HG02840 (cell line): Measurements from ENCODE around the gene RIN3.

Experiments
- ATAC-seq: cut with Tn5 transposase; IDR thresholded peaks from one replicate; pipeline ENCODE4 v1.9.1; 2021; ENCODE audit warnings: mild to moderate bottlenecking, moderate library complexity, moderate number of reproducible peaks; ENCODE audit not compliant: unreplicated experiment, low FRiP score

RIN3 gene

GRCh38 chr14:92613008-92613658, 99.6 kb downstream of the RIN3 start:
- ATAC-seq, result no peak

DNA sequence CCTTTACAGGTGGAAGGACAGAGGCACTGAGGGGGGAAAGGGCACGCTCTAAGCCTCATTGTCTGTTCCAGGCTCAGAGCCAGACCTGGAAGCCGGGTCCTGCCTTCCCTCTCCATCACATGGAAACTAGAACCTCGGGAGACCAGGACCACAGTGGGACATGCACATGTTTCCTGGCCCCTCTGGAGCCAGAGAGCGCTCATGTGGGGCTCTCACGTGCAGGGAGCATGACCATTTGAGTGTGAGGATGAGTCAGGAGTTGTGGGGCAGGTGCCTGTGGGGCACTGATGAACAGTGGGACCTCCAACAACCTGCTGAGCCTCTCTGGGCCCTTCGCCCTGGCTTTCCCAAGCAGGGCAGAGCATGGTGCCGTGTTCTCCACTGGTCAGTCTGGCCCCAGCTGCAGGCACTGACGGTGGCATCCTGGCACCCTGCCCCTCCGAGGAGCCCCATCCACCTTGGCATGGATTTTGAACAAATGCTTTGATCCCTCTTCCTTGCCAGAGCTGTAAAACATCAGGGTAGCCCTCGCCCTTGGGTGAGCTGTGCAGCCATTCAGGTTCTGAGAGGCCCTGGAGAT, 100.2 kb downstream of the RIN3 start:
- no peak for ATAC-seq

DNA sequence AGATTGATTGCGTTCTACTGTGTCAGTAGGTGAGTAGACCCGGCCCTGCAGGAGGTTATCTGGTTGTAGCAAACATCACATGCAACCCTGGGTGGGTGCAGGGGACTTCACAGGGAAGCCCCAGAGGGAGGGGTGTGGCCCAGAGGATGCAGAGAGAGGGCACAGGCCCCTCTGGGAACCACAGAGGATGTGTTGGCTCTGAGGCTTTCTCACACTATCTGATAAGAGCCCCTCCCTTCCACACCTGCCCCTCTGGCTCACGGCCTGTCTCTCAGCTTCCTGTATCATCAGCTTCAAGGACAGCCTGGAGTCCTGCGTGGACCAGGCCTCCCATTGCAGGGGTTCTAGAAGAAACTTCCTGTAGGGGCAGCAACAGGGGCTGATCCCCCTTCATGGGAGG, 101.9 kb downstream of the RIN3 start:
- peak; percentile 77 for ATAC-seq

DNA sequence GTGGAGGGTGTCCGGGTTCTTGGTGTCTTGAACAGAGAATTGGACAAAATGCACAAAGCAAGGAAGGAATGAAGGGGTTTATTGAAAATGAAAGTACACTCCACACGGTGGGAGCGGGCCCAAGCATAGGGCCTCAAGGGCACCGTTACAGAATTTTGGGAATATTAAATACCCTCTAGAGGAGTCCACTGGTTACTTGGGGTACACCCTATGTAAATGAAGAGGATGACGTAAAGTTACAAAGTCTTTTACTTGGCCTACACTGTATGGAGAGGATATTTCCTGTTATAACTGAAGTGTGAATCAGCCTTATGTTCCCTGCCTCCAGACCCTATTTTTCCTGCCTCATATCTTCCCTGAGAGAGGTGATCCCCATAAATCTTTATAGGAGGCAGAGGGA, 102.6 kb downstream of the RIN3 start:
- no peak for ATAC-seq

DNA sequence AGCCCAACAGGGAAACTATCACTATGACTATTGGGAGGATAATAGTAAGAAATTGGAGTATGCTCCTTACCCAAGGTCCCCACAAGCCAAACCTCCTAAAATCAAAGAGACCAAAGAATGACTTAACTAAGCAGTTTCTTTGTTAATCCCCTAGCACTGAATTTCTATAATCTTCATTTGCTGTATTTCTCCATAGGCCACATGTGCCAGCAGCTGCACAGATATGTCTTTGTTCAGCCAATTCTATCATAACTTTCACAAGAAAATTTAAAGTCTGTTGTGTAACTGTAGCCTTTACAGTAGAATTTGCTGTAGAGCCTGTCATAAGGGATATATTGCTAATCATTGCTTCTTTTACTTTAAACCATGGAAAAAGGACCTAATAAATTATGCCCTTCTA, 104.0 kb downstream of the RIN3 start:
- ATAC-seq, result no peak

DNA sequence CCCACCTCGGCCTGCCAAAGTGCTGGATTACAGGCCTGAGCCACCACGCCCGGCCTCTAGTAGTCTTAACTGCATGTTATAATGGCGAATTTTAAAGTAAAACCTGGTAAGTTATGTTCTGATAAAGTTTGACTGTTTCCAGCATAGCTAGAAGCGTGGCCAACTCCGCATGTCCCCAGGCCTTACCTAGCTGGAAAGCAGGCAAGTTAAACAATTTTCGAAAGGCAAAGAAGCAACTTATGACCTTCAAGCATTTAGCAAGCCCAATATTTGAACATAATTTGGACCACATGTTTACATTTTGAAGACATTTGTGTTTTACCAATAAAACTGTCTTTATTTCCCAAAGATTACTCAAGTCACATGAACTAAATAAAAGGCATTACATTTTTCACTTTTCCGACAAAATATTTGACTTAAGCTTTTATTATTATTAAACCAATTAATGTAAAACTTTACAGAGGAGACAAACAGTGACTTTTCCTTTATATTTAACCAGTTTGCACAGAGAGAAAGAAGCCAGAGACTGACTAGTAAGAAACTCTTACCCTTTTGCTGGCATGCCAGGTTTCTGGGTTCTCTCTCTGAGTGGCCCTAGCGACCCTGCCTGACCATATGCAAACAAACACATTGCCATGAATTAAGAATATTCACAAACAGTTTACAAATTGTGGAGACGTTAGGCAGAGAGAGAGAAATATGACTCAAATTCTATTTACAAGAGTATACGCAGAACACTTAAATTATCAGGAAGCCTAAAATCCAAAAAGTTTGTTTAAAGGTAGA, 106.3 kb downstream of the RIN3 start:
- no peak for ATAC-seq

DNA sequence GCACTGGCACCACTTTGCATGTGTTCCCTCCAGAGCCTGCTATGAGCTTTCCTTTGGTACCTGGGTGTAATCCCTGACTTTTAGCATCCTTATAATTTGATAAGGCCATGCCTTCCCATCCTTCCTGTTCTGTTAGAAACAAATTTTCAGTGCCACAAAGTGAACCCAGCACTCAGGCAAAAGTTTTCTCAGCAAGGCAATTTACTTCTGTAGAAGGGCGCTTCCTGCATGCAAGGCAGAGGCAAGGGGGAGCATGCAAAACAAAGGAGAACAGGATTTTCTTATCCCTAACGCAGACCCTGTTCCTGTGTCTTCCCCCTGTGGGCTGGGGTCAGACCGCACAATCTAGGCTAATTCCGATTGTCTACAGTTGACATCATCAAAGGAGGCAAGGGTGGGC, 108.7 kb downstream of the RIN3 start:
- no peak for ATAC-seq

- no peak for ATAC-seq
Measured at GRCh38 chr14:92624764-92625163, 111.2 kb downstream of the RIN3 start.

GRCh38 chr14:92625213-92625612, 111.6 kb downstream of the RIN3 start:
- ATAC-seq, result no peak

DNA sequence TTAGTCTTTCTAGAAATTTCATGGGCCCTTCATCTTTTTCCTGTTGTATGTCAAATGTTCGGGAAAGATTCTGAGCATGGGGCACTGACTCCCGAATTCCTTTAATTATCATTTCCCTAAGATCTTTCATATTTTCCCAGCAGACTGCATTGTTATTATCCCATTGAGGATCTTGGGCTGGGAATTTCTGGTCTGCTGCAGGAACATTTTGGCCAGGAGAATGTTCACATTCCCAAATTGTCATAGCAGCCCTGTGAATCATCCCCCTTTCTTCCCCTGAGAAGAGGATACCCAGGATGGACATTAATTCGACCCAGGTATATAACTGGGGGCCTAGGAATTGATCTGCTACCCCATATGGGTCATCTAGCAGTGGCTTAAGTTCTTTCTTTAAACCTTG, 112.5 kb downstream of the RIN3 start:
- no peak for ATAC-seq

GRCh38 chr14:92627707-92628215, 114.2 kb downstream of the RIN3 start:
- no peak for ATAC-seq

DNA sequence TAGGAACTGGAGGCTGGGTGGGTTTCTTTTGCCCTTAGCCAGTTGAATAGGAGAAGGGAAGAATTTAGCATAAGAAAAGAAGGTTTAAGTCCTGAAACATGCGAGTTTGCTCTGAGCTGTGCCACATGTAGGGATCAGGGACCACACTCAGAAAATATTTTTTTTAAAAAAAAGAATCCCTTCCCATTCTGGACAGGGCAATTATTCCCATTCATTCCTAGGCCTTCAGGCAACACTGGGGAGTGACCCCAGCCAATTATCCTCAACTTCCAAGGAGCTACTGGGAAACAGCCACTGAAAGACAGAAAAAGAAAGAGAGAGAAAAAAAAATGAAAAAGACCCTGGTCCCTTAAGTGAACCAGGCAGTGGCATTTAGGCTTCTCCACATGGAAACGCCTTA, 115.1 kb downstream of the RIN3 start:
- no peak for ATAC-seq

DNA sequence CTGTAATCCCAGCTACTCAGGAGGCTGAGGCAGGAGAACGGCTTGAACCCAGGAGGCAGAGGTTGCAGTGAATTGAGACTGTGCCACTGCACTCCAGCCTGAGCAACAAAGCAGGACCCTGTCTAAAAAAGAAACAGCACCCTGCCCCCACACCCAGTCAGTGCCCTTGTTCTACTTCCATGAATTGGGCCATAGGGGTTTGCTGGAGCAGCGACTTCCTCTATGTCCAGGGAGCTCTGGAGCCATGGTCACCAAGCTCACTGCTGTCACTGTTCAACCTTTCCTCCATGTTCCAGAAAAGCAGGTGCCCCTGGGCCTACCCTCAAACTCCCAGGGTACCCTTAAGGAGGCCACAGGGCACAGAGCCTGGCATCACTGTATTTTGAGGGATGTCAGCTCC, 116.8 kb downstream of the RIN3 start:
- ATAC-seq, result no peak

GRCh38 chr14:92631098-92631497, 117.5 kb downstream of the RIN3 start:
- ATAC-seq, result no peak

DNA sequence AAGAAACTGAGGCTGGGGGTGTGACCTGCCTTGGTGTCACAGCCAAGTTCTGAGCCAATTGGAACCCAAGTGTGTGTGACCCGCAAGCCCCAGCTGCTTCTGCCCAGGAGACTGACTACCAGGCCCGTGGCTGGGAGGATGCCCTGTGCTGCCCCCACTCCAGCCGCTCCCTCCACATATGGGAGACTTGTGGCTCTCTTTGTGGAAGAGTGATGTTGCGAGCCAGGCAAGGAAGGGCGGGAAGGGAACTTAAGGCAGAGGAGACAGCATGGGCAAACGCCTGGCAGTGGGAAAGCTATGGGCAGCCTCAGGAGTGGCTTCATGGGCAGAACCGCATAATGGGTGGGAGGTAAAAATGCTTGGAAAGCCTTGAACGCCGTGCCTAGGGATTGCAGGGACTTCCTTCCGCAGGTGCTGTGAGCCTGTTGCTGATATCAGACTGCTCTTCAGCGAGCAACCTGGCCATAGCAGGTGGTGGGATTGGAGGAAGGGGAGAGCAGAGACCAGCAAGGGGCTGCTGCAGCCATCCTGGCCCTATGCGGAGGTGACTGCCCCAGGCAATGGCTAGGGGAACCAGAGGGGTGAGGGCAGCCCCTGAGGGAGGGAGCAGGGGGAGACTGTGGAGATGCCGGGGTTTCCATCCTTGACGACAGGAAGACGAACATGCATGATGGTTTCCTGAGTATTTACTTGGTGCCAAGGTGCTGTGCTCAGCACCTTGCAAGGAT, 119.1 kb downstream of the RIN3 start:
- no peak for ATAC-seq

DNA sequence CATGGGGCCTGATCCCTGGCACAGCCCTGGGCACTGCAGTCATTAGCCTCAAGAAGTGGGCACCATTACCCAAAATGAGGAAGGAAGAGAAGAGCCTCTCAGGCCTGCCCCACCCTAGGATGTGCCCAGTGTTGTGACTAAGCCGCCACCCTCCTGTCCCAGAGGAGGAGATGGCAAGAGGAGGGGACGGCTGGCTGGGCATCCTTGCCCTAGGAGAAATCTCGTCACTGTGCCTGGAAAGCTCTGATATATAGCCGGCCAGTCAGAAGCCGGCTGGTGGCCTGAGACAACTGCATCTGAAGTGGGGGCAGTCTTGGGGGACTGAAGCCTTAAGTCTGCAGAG, 119.7 kb downstream of the RIN3 start:
- ATAC-seq, result no peak

DNA sequence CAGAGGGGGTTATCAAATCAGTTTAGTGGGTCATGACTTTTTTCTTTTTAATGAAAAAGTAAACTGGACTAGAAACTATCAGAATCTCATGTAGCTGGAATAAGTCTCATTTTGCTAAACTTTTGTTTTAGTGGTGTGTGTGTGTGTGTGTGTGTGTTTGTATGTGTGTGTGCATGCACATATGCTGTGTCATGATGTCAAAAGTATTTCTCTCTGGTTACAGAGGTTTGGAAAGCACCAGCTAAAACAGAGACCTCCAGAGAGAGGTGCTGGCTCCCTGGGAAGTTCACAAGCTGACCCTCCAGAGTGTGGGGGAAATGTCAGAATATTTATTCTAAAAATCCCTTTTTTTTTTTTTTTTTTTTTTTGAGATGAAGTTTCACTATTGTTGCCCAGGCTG, 120.1 kb downstream of the RIN3 start:
- no peak for ATAC-seq

- no peak for ATAC-seq
Measured at GRCh38 chr14:92635031-92635430, 121.5 kb downstream of the RIN3 start.

DNA sequence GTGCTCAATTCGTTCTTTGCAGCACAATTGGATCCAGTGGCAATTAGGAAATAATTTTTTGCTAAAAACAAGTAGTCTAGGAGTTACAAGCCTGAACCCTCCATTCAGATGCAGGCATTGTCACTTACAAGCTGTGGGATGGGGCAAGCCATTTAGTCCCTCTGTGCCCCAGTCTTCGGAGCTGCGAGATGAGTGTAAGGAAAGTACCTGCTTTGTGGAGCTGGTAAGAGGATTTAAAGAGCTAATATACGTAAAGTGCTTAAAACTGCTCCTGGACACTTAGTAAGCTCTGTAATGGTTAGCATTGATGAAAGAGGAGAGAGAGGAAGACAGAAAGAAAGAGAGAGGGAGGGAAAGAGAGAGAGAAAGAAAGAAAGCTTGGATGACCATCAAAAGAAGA, 122.3 kb downstream of the RIN3 start:
- no peak for ATAC-seq

DNA sequence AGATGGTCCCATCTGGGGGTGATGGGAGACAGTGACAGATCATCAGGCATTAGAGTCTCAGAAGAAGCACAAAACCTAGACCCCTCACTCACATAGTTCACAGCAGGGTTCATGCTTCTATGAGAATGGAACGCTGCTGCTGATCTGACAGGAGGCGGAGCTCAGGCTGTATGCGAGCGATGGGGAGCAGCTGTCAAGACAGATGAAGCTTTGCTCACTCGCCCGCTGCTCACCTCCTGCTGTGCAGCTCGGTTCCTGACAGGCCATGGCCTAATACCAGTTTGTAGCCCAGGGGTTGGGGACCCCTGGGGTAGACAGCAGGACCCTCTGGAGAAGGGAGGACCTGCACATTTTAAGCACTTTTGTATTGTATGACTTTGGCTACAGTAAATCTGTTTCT, 123.6 kb downstream of the RIN3 start:
- no peak for ATAC-seq

DNA sequence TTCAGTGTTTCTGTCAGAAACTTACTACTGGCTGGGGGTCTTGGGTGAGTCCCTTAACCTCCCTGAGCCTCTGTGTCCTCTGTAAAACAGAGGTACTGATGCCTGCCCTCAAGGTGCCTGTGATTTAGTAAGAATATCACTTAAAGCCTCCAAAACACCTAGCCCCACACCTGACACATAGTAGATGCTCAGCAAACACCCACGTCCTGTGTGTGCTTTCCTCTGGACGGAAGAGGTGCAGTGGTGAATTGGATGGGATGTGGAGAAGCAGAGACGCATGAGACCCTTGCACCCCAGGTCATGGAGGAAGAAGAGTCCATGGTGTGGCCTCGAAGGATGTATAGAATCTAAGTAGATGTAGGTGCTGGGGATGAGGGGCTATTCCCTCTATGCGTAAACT, 124.3 kb downstream of the RIN3 start:
- ATAC-seq, result no peak
